Kasumi-1 (cell line): ENCODE results near the gene PUM1.
"Not testable (repeated sequence)": the region's sequence is repeated elsewhere in the genome, so short reads cannot be mapped to it uniquely, and the experiment has no call there.

ENCODE experiments used
- DNase-seq, 2 experiments: peaks; one replicate each; lab custom pipeline; 2025; lab: John Stamatoyannopoulos, UW

PUM1 gene, protein sequence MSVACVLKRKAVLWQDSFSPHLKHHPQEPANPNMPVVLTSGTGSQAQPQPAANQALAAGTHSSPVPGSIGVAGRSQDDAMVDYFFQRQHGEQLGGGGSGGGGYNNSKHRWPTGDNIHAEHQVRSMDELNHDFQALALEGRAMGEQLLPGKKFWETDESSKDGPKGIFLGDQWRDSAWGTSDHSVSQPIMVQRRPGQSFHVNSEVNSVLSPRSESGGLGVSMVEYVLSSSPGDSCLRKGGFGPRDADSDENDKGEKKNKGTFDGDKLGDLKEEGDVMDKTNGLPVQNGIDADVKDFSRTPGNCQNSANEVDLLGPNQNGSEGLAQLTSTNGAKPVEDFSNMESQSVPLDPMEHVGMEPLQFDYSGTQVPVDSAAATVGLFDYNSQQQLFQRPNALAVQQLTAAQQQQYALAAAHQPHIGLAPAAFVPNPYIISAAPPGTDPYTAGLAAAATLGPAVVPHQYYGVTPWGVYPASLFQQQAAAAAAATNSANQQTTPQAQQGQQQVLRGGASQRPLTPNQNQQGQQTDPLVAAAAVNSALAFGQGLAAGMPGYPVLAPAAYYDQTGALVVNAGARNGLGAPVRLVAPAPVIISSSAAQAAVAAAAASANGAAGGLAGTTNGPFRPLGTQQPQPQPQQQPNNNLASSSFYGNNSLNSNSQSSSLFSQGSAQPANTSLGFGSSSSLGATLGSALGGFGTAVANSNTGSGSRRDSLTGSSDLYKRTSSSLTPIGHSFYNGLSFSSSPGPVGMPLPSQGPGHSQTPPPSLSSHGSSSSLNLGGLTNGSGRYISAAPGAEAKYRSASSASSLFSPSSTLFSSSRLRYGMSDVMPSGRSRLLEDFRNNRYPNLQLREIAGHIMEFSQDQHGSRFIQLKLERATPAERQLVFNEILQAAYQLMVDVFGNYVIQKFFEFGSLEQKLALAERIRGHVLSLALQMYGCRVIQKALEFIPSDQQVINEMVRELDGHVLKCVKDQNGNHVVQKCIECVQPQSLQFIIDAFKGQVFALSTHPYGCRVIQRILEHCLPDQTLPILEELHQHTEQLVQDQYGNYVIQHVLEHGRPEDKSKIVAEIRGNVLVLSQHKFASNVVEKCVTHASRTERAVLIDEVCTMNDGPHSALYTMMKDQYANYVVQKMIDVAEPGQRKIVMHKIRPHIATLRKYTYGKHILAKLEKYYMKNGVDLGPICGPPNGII

DNA sequence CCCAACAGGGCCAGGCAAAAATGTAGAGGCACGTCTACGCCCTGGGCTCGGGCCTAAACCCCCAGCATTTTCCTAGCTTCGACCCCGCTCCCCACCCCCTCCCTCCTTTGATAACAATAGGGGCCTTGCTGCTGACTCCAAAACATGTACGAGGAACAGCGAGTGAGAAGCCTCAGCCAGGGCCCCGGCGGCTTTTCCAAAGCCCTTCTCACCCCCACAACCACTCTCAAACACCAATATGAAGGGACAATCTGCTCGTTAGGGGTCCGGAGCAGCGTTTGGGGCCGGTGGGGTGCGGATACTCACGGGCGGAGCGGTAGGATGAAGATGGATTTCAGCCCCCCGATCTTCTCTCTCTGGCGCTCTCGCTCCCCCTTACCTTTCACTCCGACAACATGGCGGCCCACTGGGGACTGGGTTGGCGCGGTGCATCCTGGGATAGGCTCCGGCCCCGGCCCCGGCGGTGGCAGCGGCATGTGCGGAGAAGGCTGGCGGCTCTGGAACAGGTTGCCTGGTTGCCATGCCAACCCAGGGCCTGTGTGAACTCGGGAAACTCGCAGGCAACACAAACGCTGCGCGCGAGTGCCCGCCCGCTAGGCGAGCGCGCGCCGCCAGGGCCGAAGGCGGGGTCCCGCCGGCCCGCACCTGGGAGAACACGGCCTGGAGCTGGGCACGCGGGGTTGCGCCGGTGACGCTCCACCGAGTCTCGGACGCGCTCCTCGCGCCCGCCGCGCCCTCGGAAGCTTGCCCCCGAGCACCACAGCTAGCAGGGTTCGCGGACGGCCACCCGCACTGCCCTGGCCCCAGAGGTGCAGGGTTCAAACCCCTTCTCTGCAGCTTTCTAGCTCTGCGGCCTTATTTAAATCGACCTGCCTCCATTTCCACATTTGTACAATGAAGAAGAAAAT lies at the start of gene PUM1:
PUM1 (minus strand) TSS at position 408 of the 908 bp plus-strand sequence. CDS start 6,151 bp downstream, outside the sequence.
- DNase-seq, result peak; percentile 92 to 93

DNA sequence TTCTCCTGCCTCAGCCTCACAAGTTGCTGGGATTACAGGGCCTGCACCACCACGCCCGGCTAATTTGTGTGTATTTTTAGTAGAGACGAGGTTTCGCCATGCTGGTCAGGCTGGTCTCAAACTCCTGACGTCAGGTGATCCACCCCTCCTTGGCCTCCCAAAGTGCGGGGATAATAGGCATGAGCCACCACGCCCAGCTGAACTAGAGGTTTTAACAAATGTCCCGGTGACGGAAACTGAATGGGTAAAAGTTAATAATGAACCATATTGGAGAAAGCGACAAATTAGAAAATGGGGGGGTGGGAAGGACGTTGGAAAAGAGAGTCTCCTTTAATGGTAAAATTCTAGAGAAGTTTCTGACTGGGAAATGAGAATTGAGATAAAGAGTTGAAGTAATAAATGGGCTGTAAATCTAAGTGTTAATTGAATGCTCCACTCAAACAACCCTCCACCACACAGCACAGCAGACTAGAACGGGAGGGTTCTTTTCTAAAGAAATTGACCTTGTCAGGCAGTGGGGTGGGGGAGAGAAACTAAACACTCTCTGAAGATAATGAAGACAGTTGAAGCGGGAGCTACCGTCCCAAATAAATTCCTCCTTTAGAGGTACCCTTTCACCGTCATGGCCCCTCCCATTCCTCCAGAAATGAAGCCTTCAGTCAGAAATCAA lies 46.9 kb upstream of the PUM1 start:
- DNase-seq, result no peak

DNA sequence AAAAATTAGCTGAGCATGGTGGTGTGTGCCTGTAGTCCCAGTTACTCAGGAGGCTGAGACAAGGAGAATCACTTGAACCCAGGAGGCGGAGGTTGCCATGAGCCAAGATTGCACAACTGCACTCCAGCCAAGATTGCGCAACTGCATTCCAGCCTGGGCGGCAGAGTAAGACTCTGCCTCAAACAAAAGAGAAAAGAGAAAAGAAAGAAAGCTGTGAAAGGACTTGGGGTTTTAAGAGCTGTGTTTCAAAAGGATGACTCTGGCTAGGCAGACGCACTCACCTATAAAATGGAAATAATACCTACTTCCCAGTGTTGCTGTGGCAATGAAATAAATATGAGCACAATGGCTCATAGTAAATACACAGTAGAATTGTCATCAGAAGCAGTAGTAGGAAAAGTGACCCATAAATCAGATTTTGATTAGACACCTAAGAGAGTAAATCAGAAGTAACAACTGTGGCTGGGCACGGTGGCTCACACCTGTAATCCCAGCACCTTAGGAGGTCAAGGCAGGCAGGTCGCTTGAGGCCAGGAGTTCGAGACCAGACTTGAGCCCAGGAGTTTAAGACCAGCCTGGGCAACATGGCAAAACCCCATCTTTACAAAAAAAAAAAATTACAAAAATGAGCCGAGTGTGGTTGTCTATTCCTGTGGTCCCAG lies 45.9 kb upstream of the PUM1 start:
- DNase-seq, result no peak

DNA sequence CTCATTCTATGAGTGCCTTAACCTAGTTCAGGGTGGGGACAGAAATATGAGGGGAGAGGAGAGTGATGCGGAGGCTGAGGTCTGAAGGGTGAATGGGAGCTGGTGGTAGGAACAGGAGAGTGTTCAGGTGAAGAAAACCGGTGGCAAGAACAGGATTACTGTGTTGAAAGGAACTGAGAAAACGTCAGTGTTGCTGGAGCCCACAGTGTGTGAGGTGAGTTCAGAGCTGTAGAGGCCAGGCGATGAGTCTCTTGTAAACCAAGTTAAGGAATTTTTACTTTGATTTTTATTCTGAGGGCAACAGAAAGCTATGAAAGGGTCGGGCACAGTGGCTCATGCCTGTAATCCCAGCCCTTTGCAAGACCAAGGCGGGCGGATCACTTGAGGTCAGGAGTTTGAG lies 45.3 kb upstream of the PUM1 start:
- DNase-seq, result no peak

DNA sequence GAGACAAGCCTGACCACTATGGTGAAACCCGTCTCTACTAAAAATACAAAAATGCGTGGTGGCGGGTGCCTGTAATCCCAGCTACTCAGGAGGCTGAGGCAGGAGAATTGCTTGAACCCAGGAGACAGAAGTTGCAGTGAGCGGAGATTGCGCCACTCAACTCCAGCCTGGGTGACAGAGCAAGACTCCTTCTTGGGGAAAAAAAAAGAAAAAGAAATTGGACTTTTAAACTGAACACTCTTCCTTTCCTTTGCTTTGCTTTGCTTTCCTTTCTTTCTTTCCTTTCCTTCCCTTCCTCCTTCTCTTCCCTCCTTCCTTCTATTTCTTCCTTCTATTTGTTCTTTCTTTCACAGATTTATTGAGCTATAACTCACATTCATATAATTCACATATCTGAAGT lies 43.3 kb upstream of the PUM1 start:
- DNase-seq, result no peak

DNA sequence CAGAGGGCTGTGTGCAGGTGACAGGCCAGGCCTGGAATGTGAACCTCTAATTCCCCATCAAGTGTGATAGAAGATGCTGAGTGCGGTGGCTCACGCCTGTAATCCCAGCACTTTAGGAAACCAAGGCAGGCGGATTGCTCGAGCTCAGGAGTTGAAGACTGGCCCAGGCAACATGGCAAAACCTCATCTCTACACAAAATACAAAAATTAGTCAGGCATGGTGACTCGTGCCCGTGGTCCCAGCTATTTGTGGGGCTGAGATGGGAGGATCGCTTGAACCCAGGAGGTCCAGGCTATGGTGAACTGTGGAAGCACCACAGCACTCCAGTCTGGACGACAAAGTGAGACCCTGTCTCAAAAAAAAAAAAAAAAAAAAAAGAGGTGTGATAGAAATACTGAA lies 40.1 kb upstream of the PUM1 start:
- no peak for DNase-seq

DNA sequence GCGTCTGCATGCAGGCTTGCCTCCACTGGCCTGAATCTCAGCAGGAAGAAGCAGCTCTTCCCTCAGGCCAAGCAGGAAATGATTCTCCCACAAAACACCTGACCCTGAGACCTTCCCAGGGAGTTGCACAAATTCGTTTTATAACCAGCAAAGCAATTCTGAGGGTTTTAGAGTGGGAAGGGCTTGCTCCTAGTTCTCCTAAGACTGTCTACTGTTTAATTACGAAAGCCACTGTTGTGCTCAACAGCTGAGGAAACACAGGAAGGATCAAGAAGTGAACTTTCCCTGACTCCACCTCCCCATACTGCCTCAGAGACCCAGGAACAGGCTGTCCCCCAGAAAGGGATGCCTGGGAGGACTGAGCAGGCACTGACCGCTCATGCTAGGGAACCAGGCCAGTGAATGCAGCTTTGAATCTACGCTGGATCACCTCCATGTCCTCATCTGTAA lies 37.0 kb upstream of the PUM1 start:
- no peak for DNase-seq

DNA sequence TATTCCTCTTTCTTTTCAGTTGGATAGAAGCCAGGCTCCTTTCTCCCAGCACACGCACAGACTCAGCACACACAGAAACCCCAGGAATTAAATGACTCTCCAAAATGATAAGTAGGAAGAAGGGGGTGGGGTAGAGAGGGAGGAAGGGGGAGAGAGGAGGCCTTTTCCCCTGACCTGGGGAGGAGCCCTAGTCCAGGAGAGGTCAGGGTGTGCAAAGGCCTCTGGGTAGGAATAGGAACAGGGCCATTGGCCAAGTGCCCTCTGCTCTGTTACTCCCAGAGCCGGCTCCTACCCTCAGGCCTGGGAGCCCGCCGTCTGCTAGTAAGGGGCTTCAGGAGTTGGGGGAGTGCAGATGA lies 35.6 kb upstream of the PUM1 start:
- DNase-seq, result no peak

DNA sequence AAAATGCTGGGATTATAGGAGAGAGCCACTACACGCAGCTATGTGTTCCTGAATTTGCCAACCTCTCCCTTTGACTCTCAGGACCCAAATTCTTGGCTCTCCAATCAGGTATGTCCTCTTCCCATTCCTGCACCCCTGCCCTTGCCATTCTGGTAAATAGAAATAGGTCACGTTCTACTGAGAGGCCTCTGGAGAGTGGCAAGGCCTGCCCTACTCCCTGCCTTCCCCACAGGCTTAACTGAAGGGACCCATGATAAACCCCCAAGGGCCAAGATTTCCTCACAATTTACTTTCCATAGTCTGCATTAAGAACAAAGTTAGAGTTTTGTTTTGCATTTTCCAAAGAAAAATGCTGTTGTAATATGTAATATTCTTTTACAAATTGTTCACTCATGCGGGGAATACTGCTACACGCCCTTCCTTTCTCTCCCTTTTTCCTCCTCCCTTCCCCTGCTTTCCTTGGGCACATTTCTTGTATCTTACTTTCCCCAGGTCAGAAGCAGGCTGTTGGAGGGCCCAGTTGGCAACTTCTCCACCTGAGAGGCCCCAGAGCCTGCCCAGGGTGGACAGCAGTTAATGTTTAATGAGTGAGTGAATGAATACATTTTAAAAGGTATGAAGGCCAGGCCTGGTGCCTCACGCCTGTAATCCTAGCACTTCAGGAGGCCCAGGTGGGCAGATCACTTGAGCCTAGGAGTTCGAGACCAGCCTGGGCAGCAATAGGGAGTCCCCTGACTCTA lies 33.9 kb upstream of the PUM1 start:
- no peak for DNase-seq

DNA sequence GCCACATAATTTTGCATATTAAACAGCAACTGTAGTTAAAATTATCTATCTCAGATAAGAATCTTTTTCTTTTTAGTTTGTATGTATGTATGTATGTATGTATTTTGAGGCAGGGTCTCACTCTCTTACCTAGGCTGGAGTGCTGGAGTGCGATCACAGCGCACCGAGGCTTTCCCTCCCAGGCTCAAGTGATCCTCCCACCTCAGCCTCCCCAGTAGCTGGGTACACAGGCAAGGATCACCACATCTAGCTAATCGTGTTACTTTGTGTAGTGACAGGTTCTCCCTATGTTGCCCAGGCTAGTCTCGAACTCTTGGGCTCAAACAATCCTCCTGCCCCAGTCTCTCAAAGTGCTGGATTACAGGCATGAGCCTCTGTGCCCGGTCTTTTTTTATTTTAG lies 30.5 kb upstream of the PUM1 start:
- DNase-seq, result no peak

DNA sequence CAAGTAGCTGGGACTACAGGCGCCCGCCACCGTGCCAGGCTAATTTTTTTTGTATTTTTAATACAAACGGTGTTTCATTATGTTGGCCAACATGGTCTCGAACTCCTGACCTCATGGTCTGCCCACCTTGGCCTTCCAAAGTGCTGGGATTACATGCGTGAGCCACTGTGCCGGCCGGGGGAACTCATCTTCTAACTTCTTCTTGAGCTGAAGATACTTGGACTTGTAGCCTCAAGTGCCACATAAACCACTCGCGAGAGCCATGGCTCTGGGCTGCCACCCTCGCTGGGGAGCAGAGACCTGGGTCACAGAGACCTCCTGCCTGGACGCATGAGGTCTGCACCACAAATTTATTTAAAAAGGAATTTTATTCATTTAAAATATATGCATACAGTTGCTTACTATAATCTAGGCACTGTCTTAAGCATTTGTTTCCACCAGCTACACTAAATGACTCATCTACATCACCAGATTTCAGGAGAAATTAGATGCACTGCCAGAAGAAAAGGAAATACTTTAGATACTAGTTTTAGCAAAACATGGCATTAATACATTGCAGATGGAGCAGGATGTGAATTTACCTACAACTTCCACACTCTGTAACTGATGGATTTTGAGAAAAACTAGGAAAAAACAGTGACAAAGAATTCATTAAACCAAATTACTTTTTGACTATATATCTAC lies 29.9 kb upstream of the PUM1 start:
- no peak for DNase-seq

DNA sequence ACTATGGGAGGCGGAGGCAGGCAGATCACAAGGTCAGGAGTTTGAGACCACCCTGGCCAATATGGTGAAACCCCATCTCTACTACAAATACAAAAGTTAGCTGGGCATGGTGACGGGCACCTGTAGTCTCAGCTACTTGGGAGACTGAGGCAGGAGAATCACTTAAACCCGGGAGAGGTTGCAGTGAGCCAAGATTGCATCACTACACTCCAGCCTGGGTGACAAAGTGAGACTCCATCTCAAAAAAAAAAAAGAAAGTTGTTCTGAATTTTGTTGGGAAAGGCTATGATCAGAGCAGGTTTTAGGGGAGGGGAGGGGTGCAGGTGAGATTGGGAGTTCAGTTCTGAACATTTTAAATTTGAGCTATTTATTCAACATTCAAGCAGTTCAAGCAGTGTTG lies 22.6 kb upstream of the PUM1 start:
- not testable (repeated sequence) for DNase-seq

DNA sequence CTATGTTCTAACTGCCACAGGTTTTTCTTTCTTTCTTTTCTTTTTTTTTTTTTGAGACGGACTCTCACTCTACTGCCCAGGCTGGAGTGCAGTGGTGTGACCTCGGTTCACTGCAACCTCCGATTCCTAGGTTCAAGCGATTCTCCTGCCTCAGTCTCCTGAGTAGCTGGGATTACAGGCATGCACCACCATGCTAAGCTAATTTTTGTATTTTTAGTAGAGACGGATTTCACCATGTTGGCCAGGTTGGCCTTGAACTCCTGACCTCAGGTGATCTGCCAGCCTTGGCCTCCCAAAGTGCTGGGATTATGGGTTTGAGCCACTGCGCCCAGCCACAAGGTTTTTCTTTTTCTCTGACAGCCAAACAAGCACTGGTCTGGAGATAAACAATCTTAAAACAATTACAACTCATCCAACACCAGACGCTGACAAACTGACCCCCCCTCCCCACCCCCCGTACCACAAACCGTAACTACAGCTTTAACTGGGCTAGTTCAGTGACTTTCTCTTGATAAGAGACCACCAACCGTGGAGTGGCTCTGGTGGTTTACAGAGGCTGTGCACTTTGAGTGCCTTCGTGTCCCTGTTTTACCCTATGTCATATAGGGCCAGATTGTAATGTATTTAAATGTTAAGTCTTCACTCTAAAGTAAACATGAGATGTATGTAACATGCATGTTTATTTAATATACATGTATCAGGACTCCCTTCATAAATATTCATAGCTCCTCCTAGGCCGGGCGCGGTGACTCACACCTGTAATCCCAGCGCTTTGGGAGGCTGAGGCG lies 19.5 kb upstream of the PUM1 start:
- no peak for DNase-seq

DNA sequence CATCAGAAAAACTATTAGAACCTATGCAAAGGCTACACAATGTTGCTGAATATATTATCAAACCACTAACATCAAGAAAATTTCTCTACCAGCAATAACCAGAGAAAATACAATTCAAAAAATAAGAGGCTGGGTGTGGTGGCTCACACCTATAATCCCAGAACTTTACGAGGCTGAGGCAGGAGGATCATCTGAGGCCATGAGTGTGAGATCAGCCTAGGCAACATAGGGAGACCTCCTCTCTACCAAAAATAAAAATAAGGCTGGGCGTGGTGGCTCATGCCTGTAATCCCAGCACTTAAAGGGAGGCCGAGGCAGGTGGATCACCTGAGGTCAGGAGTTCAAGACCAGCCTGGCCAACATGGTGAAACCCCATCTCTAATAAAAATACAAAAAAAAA lies 16.9 kb upstream of the PUM1 start:
- no peak for DNase-seq

DNA sequence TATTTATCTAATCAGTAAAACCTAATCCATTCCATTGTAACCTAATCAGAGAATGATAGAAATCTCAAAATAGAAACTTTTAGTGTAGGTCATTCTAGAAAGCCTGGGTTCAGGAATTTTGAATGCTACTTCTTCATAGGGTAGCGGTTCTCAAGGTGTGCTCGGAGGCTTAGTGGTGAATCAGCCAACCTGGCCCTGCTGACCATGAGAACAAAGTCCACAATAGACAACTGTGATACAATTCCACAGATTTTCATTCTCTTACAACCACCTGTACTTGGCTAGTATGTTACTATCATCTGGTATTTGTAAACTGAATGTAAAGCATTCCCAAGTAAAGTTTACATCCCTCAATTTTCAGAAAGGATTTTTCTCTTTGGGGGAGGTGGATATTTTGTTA lies 7.5 kb upstream of the PUM1 start:
- DNase-seq, result no peak

DNA sequence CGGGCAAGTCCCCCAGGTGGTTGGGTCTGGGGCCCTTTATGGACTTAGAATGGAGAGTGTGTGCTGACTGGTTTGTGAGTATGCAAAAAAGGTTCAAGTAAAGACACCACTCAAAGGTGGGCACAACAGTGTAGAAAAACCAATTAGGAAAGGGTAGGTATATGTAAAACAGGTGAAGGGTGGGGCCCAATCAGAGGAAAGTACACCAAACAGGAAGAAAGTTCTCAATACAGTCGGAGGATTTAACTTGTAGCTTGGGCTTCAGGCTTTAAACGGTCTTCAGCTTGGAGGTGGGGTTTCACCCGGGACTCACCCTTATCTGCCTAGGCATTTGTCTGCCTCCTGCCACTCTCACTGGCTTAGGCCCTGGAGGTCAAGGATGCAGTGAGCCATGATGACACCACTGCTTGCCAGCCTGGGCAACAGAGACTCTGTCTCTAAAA lies 6.8 kb upstream of the PUM1 start:
- no peak for DNase-seq

DNA sequence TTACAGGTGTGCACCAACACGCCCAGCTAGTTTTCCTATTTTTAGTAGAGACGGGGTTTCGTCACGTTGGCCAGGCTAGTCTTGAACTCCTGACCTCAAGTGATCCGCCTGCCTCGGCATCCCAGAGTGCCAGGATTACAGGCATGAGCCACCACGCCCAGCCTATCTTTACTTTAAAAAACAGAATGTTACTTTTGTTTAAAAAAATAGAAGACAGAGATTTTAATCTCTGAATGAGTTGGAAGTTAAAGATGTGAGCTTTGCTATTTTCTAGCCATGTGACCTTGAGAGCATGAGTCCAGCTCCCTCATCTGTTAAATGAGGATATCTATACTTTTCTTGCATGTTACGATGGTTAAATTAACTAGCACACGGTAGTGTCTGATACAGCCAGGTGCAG lies 3.9 kb upstream of the PUM1 start:
- no peak for DNase-seq

DNA sequence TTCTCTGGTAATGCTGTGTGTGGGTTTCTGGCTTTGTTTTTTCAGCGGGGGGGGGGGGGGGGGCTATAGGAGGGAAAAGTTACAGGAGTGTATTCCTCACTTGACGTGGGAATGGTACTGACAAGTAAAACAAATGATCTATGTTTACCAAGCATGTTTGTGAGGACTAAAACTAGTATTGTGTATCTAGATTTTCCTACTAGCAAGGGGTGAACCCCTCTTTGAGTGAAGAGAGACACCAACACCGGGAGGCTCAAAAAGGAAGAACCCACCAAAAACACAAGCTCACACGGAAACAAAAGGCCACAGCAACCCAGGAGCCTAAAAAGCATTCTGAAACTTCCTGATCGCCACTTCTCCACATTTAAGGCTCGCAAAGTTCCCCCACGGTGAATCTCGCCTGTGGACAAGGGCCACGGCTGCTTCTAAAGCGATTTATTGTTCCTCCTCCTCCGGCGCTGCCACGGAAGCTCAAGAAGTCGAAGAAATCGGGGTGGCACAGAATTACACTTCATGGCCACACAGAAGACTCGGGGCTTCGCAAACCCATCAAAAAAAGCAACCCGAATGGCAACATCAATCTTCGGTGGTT lies 703 bp downstream of the PUM1 start:
- DNase-seq, result peak; percentile 29 to 49
